ES-I3 (cell line): ENCODE results near the gene SHH.
"Not testable (repeated sequence)": the region's sequence is repeated elsewhere in the genome, so short reads cannot be mapped to it uniquely, and the experiment has no call there.

Experiments
- H3K36me3 ChIP-seq: 2 replicates; pipeline ENCODE4 v1.6.1; 2013; ENCODE audit warnings: mild to moderate bottlenecking, low read length, control low read depth, moderate library complexity; ENCODE audit not compliant: insufficient read depth
- H3K4me1 ChIP-seq: 2 replicates; pipeline ENCODE4 v1.6.1; 2013; ENCODE audit warnings: mild to moderate bottlenecking, control low read depth, low read length; ENCODE audit not compliant: insufficient read depth
- H3K9ac ChIP-seq: 2 replicates; pipeline ENCODE4 v1.6.1; 2013; ENCODE audit warnings: low read depth, mild to moderate bottlenecking, low read length, moderate library complexity
- H3K9me3 ChIP-seq: 2 replicates; pipeline ENCODE4 v1.6.1; 2013; ENCODE audit warnings: mild to moderate bottlenecking, low read length, moderate library complexity; ENCODE audit not compliant: control insufficient read depth, insufficient read depth

The SHH gene

GRCh38 chr7:155847821-155848435 is 35.7 kb upstream of the SHH start:
- no peaks in the 10 kb centered on the region for H3K4me1 ChIP-seq
- no peak overlapping the region for H3K9ac ChIP-seq
- H3K36me3 ChIP-seq = no peaks in the 10 kb centered on the region
- H3K9me3 ChIP-seq = no peaks in the 10 kb centered on the region

GRCh38 chr7:155846936-155847335 is 34.7 kb upstream of the SHH start:
- H3K9me3 ChIP-seq = no peaks in the 10 kb centered on the region
- no peaks in the 10 kb centered on the region for H3K4me1 ChIP-seq
- no peak overlapping the region for H3K9ac ChIP-seq
- H3K36me3 ChIP-seq = no peaks in the 10 kb centered on the region

GRCh38 chr7:155846156-155846555 is 33.9 kb upstream of the SHH start:
- no peaks in the 10 kb centered on the region for H3K36me3 ChIP-seq
- H3K9me3 ChIP-seq = no peaks in the 10 kb centered on the region
- H3K4me1 ChIP-seq = no peaks in the 10 kb centered on the region
- H3K9ac ChIP-seq = no peak overlapping the region

GRCh38 chr7:155845226-155845625 is 33.0 kb upstream of the SHH start:
- H3K9ac ChIP-seq = no peak overlapping the region

GRCh38 chr7:155844526-155844925 is 32.3 kb upstream of the SHH start:
- H3K4me1 ChIP-seq = no peaks in the 10 kb centered on the region
- no peaks in the 10 kb centered on the region for H3K36me3 ChIP-seq
- no peak overlapping the region for H3K9ac ChIP-seq
- H3K9me3 ChIP-seq = no peaks in the 10 kb centered on the region

More at GRCh38 chr7:155845226-155845625, 33.0 kb upstream of the SHH start:
- Histone ChIP-seq H3K4me1 (no peaks in the 10 kb centered on the region), H3K9me3 (no peaks in the 10 kb centered on the region), H3K36me3 (no peaks in the 10 kb centered on the region)

- Histone ChIP-seq H3K9ac (no peak overlapping the region), H3K9me3 (no peaks in the 10 kb centered on the region), H3K36me3 (no peaks in the 10 kb centered on the region), H3K4me1 (no peaks in the 10 kb centered on the region)
Measured at GRCh38 chr7:155844019-155844453, 31.8 kb upstream of the SHH start.

- Histone ChIP-seq H3K36me3 (no peaks in the 10 kb centered on the region), H3K4me1 (no peaks in the 10 kb centered on the region), H3K9me3 (no peaks in the 10 kb centered on the region), H3K9ac (no peak overlapping the region)
Measured at GRCh38 chr7:155843426-155844018, 31.3 kb upstream of the SHH start.

- Histone ChIP-seq H3K9ac (no peak overlapping the region), H3K9me3 (no peaks in the 10 kb centered on the region), H3K36me3 (no peaks in the 10 kb centered on the region), H3K4me1 (no peaks in the 10 kb centered on the region)
Measured at GRCh38 chr7:155842496-155843265, 30.4 kb upstream of the SHH start.

GRCh38 chr7:155840909-155841308 is 28.6 kb upstream of the SHH start:
- H3K36me3 ChIP-seq = no peaks in the 10 kb centered on the region
- H3K9me3 ChIP-seq = no peaks in the 10 kb centered on the region
- no peaks in the 10 kb centered on the region for H3K4me1 ChIP-seq
- no peak overlapping the region for H3K9ac ChIP-seq

GRCh38 chr7:155840262-155840885 is 28.1 kb upstream of the SHH start:
- Histone ChIP-seq H3K9ac (no peak overlapping the region), H3K36me3 (no peaks in the 10 kb centered on the region)

GRCh38 chr7:155839461-155839860 is 27.2 kb upstream of the SHH start:
- no peaks in the 10 kb centered on the region for H3K36me3 ChIP-seq
- no peak overlapping the region for H3K9ac ChIP-seq

More at GRCh38 chr7:155840262-155840885, 28.1 kb upstream of the SHH start:
- H3K9me3 ChIP-seq = no peaks in the 10 kb centered on the region
- H3K4me1 ChIP-seq = no peaks in the 10 kb centered on the region

GRCh38 chr7:155838312-155838711 is 26.0 kb upstream of the SHH start:
- H3K4me1 ChIP-seq, H3K9me3 ChIP-seq, H3K36me3 ChIP-seq, H3K9ac ChIP-seq: not testable (repeated sequence)

More at GRCh38 chr7:155839461-155839860, 27.2 kb upstream of the SHH start:
- no peaks in the 10 kb centered on the region for H3K9me3 ChIP-seq
- H3K4me1 ChIP-seq = no peaks in the 10 kb centered on the region

- H3K4me1 ChIP-seq = no peaks in the 10 kb centered on the region
- H3K9ac ChIP-seq = no peak overlapping the region
- no peaks in the 10 kb centered on the region for H3K9me3 ChIP-seq
- no peaks in the 10 kb centered on the region for H3K36me3 ChIP-seq
Measured at GRCh38 chr7:155837126-155837479, 24.8 kb upstream of the SHH start.

GRCh38 chr7:155836216-155837125 is 24.2 kb upstream of the SHH start:
- no peaks in the 10 kb centered on the region for H3K4me1 ChIP-seq
- no peaks in the 10 kb centered on the region for H3K9me3 ChIP-seq
- H3K36me3 ChIP-seq = no peaks in the 10 kb centered on the region
- H3K9ac ChIP-seq = no peak overlapping the region
